Mesendoderm (in vitro differentiated cells): ENCODE results near the gene ERFL.
A peak's percentile ranks its signal among the peaks of the same experiment; 100 is the strongest.

ENCODE experiments used
- DNase-seq: peaks from one replicate; pipeline ENCODE4 v3.0.0; 2013
- H2AK5ac ChIP-seq: 2 replicates; pipeline ENCODE4 v1.6.1; 2013; ENCODE audit warnings: low read length, inconsistent platforms
- H2BK120ac ChIP-seq: 2 replicates; pipeline ENCODE4 v1.6.1; 2013; ENCODE audit warnings: low read depth, mild to moderate bottlenecking, low read length, moderate library complexity, mixed read lengths
- H2BK15ac ChIP-seq: replicated peaks from 2 replicates; pipeline ENCODE4 v1.6.1; 2013; ENCODE audit warnings: low read depth, mild to moderate bottlenecking, moderate library complexity
- H2BK5ac ChIP-seq: 2 replicates; pipeline ENCODE4 v1.6.1; 2013; ENCODE audit warnings: low read length, inconsistent platforms
- H3K18ac ChIP-seq: 2 replicates; pipeline ENCODE4 v1.6.1; 2013; ENCODE audit warnings: mild to moderate bottlenecking, low read length, mixed read lengths
- H3K23ac ChIP-seq: one replicate; pipeline ENCODE4 v1.6.1; 2013; ENCODE audit warnings: low read length
- H3K27ac ChIP-seq: 2 replicates; pipeline ENCODE4 v1.5.1; 2013; ENCODE audit warnings: low read depth, mild to moderate bottlenecking, inconsistent platforms, low read length, moderate library complexity
- H3K27me3 ChIP-seq: 2 replicates; pipeline ENCODE4 v1.6.1; 2013; ENCODE audit warnings: low read length, control low read depth, mild to moderate bottlenecking, inconsistent platforms; ENCODE audit not compliant: insufficient read depth, poor library complexity
- H3K36me3 ChIP-seq: 2 replicates; pipeline ENCODE4 v1.6.1; 2013; ENCODE audit warnings: low read length, inconsistent platforms; ENCODE audit not compliant: control insufficient read depth, insufficient read depth
- H3K4ac ChIP-seq: one replicate; pipeline ENCODE4 v1.6.1; 2013; ENCODE audit warnings: low read depth, mild to moderate bottlenecking, low read length, moderate library complexity
- H3K4me1 ChIP-seq: 2 replicates; pipeline ENCODE4 v1.6.1; 2013; ENCODE audit warnings: low read depth, low read length, inconsistent platforms; ENCODE audit not compliant: control insufficient read depth
- H3K4me2 ChIP-seq: 2 replicates; pipeline ENCODE4 v1.6.1; 2013; ENCODE audit warnings: low read length
- H3K4me3 ChIP-seq: 2 replicates; pipeline ENCODE4 v1.5.1; 2013; ENCODE audit warnings: mild to moderate bottlenecking, low read length
- H3K56ac ChIP-seq: one replicate; pipeline ENCODE4 v1.6.1; 2013; ENCODE audit warnings: low read length
- H3K79me1 ChIP-seq: 2 replicates; pipeline ENCODE4 v1.6.1; 2013; ENCODE audit warnings: low read length, inconsistent platforms
- H3K79me2 ChIP-seq: 2 replicates; pipeline ENCODE4 v1.6.1; 2013; ENCODE audit warnings: mild to moderate bottlenecking, low read length; ENCODE audit not compliant: control insufficient read depth, insufficient read depth
- H3K9ac ChIP-seq: 2 replicates; pipeline ENCODE4 v1.6.1; 2013; ENCODE audit warnings: low read length, inconsistent platforms
- H4K5ac ChIP-seq: one replicate; pipeline ENCODE4 v1.6.1; 2013; ENCODE audit warnings: low read length
- H4K8ac ChIP-seq: one replicate; pipeline ENCODE4 v1.6.1; 2013; ENCODE audit warnings: low read depth, mild to moderate bottlenecking, control low read depth, low read length, moderate library complexity
- WGBS: extraction: QIAGEN DNeasy Blood & Tissue Kit; methylation state at CpG from one replicate; pipeline ENCODE4 v1.1.7; 2013; ENCODE audit warnings: low lambda C conversion rate, missing lambda C conversion rate; ENCODE audit not compliant: insufficient coverage; ENCODE audit errors: extremely low coverage; 5-methylcytosine and 5-hydroxymethylcytosine counted together

The ERFL gene

GRCh38 chr19:41883463-41883820, 44.8 kb downstream of the ERFL start:
- H3K27ac ChIP-seq: no peak overlapping the region
- H2AK5ac ChIP-seq: peak overlapping the region; percentile 71
- peaks cover 7% of the 10 kb centered on the region for H3K79me1 ChIP-seq
- H3K79me2 ChIP-seq: peaks cover 4% of the 10 kb centered on the region
- DNase-seq: peak; percentile 33
- no peak overlapping the region for H2BK15ac ChIP-seq
- peak overlapping the region; percentile 46 for H3K4ac ChIP-seq
- WGBS: no CpG with 5 or more reads among the region's 23 CpGs
- H4K5ac ChIP-seq: no peak overlapping the region
- no peak overlapping the region for H2BK5ac ChIP-seq
- H3K27me3 ChIP-seq: no peaks in the 10 kb centered on the region
- H3K4me3 ChIP-seq: peak overlapping the region; percentile 93
- H3K36me3 ChIP-seq: no peaks in the 10 kb centered on the region
- peak overlapping the region; percentile 68 for H4K8ac ChIP-seq
- peak overlapping the region; percentile 95 for H3K4me2 ChIP-seq
- H3K56ac ChIP-seq: peak overlapping the region; percentile 90
- H3K23ac ChIP-seq: no peak overlapping the region
- H3K18ac ChIP-seq: peak overlapping the region; percentile 88
- peak overlapping the region; percentile 83 for H3K9ac ChIP-seq
- no peak overlapping the region for H2BK120ac ChIP-seq
- H3K4me1 ChIP-seq: peaks cover 13% of the 10 kb centered on the region

DNA sequence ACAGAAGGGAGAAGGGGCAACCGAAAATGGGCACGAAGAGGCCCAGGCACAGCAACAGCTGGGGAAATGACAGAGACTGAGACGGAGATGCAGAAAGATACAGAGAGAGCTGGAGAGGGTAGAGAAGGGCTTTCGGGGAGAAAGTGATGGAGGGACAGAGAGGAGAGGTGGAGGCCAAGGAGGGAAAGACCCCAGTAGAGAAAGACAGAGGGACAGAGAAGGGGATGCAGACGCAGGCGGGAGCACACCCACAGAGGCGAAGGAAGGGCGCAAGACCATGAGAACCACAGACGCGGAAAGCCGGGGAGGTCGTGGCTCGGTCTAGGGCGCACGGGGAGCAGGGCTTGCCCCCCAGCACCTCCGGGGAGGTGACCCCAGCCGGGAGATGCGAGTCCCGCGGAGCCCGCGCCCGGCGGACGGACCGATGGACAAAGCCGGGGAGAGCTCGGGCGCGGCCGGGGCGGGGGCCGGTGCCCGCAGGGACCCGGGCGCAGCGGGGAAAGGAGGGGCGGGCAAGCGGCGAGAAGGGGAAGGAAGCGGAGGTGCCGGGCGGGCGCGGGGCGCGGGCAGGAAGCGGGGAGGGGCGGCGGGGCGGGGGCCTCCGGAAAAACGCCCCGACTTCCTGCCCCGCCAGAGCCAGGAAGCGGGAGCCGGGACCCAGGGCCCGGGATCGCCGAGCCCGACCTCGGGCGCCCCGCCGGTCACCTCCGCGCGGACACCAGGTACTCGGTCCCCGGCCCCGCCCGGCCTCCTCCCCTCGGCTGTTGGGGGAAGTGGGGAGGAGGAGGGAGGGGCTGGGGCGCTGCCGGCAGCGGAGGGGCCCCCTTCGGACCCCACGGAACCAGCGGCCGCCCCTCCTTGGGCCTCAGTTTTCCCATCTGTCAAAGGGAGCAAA, 45.4 kb downstream of the ERFL start, which contains the start of gene ARHGEF1:
ARHGEF1 (plus strand) TSS at position 617 of the 895 bp plus-strand sequence. CDS start 4,899 bp downstream, outside the sequence.
- Histone ChIP-seq H2BK120ac (no peak within 1 kb of the TSS), H4K8ac (peak within 1 kb of the TSS; percentile 68), H2AK5ac (peak within 1 kb of the TSS; percentile 71), H3K27me3 (no peaks in the 10 kb centered on the region), H3K56ac (peak within 1 kb of the TSS; percentile 90), H3K27ac (no peak within 1 kb of the TSS), H3K79me1 (peaks cover 7% of the 10 kb centered on the region), H3K9ac (peak within 1 kb of the TSS; percentile 83), H3K23ac (no peak within 1 kb of the TSS), H3K79me2 (peaks cover 4% of the 10 kb centered on the region), H2BK5ac (no peak within 1 kb of the TSS), H4K5ac (no peak within 1 kb of the TSS), H2BK15ac (no peak within 1 kb of the TSS), H3K4me1 (peaks cover 10% of the 10 kb centered on the region), H3K4ac (peak within 1 kb of the TSS; percentile 76), H3K4me3 (peak within 1 kb of the TSS; percentile 93), H3K36me3 (no peaks in the 10 kb centered on the region), H3K4me2 (peak within 1 kb of the TSS; percentile 95), H3K18ac (peak within 1 kb of the TSS; percentile 88)
- no peak for DNase-seq
- no CpG with 5 or more reads among the region's 80 CpGs for WGBS

- Histone ChIP-seq H3K56ac (no peak overlapping the region), H3K9ac (no peak overlapping the region), H3K4me3 (no peak overlapping the region), H3K27ac (no peak overlapping the region), H3K4me2 (no peak overlapping the region), H2BK5ac (no peak overlapping the region), H2AK5ac (no peak overlapping the region), H3K36me3 (no peaks in the 10 kb centered on the region), H3K4ac (no peak overlapping the region), H3K4me1 (no peaks in the 10 kb centered on the region), H4K8ac (no peak overlapping the region), H2BK120ac (no peak overlapping the region), H3K23ac (no peak overlapping the region), H3K18ac (no peak overlapping the region), H3K79me1 (peaks cover 5% of the 10 kb centered on the region), H2BK15ac (no peak overlapping the region), H3K27me3 (no peaks in the 10 kb centered on the region), H4K5ac (no peak overlapping the region), H3K79me2 (peaks cover 4% of the 10 kb centered on the region)
- no CpG with 5 or more reads among the region's 5 CpGs for WGBS
- no peak for DNase-seq
Measured at GRCh38 chr19:41880329-41880708, 47.9 kb downstream of the ERFL start.

GRCh38 chr19:41879670-41880328, 48.5 kb downstream of the ERFL start:
- no peak overlapping the region for H3K4ac ChIP-seq
- no peak overlapping the region for H2AK5ac ChIP-seq
- H3K79me2 ChIP-seq: peaks cover 1% of the 10 kb centered on the region
- WGBS: no CpG with 5 or more reads among the region's 7 CpGs
- no peak overlapping the region for H3K4me2 ChIP-seq
- peaks cover 1% of the 10 kb centered on the region for H3K79me1 ChIP-seq
- no peak overlapping the region for H3K56ac ChIP-seq
- no peaks in the 10 kb centered on the region for H3K27me3 ChIP-seq
- no peak overlapping the region for H2BK120ac ChIP-seq
- no peak overlapping the region for H4K8ac ChIP-seq
- H3K4me1 ChIP-seq: no peaks in the 10 kb centered on the region
- H2BK5ac ChIP-seq: no peak overlapping the region
- H3K27ac ChIP-seq: no peak overlapping the region
- H3K9ac ChIP-seq: no peak overlapping the region
- H2BK15ac ChIP-seq: no peak overlapping the region
- H3K23ac ChIP-seq: no peak overlapping the region
- H3K4me3 ChIP-seq: no peak overlapping the region
- DNase-seq: no peak
- H4K5ac ChIP-seq: no peak overlapping the region
- H3K36me3 ChIP-seq: no peaks in the 10 kb centered on the region
- H3K18ac ChIP-seq: no peak overlapping the region

- H3K4ac ChIP-seq: no peak overlapping the region
- no peaks in the 10 kb centered on the region for H3K4me1 ChIP-seq
- H3K79me1 ChIP-seq: no peaks in the 10 kb centered on the region
- H3K36me3 ChIP-seq: no peaks in the 10 kb centered on the region
- WGBS: no CpG with 5 or more reads among the region's 21 CpGs
- H3K4me2 ChIP-seq: no peak overlapping the region
- no peak overlapping the region for H2BK5ac ChIP-seq
- no peak overlapping the region for H2AK5ac ChIP-seq
- H3K79me2 ChIP-seq: no peaks in the 10 kb centered on the region
- no peak overlapping the region for H3K27ac ChIP-seq
- no peak overlapping the region for H3K56ac ChIP-seq
- H2BK15ac ChIP-seq: no peak overlapping the region
- no peak overlapping the region for H3K4me3 ChIP-seq
- H4K8ac ChIP-seq: no peak overlapping the region
- no peak overlapping the region for H3K23ac ChIP-seq
- no peak overlapping the region for H3K18ac ChIP-seq
- no peak for DNase-seq
- no peak overlapping the region for H4K5ac ChIP-seq
- no peak overlapping the region for H3K9ac ChIP-seq
- H3K27me3 ChIP-seq: no peaks in the 10 kb centered on the region
- H2BK120ac ChIP-seq: no peak overlapping the region
Measured at GRCh38 chr19:41879080-41879479, 49.2 kb downstream of the ERFL start.
